ENCODE data around the gene TOX3.

The TOX3 gene

DNA sequence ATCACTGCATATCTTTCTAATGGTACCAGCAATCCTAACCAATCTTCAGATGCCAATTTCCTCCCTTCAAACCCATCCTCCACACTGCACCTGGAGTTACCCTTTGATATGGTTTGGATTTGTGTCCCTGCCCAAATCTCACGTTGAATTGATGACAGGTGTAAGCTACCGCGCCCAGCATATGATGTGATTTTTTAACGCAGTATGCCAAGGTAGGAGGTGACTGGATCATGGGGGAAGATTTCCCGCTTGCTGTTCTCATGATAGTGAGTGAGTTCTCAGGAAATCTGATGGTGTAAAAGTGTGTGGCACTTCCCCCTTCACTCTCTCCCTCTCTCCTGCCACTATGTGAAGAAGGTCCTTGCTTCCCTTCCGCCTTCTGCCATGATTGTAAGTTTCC lies 57.0 kb downstream of the TOX3 start:
- DNase-seq: no peak

DNA sequence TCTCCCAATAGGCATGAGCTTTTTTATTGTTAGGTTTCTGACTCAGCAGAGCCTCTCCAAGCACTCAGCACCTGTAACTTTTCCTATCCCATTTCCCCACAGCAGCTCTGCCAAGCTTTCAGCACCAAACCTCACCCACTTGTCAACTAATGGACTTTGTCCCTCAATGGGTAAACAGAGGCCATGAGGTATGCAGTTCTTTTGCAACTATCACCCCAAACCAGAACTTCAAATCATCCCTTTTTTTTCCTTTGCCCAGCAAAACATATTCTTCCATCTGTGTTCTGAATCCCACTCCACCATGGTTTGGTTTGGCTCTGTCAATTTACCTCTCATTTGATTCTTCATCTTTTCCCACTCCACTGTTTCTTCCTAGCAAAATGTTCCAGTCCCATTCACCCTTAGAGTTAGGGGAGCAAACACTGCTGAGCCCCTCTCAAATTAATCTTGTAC lies 58.1 kb downstream of the TOX3 start:
- DNase-seq: no peak

DNA sequence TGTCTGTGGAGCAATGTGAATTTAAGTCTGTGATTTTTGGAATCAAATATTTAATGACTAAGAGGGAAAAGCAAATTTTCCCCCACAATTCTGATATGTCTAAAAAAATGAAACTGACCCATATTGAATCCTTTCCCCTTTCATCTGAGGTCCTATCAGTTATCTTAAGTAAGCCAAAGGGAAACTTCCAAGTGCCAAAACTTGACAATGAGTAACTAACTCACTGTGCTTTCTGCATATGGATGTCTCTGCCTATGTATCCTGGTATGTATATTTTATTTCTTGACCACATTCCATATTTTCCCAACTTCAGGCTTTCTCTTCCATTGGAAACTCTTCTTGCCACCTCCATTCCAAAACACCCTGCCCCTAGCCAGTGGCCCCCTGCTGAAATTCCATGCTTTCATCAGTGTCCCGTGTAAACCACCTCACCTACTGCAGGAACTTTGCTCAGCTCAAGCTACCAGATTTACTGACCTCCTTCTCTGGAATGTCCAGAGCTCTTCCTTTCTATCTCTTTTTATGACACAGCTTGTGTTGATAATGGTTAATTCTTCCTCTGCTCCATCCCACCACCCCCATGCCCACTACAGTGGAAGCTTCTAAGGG lies 59.0 kb downstream of the TOX3 start:
- DNase-seq: no peak

DNA sequence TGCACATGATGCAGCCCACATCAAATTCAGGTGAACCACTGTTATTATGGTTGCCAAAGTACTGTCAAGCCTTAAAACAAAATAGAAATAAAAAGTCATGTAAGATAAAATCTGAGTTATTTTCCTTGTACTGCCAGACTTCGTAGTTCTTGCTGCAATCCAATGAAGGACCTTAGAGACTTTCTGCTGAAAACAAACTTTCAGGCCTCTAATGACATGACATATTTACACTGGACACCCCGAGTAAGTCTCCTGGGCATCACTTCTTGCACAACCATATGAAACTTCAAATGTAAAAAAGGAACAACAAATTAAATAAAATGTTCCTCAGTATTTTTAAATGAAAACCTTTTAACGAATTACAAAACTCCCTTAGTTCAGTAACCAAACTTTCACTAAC lies 66.7 kb downstream of the TOX3 start:
- no peak for DNase-seq

DNA sequence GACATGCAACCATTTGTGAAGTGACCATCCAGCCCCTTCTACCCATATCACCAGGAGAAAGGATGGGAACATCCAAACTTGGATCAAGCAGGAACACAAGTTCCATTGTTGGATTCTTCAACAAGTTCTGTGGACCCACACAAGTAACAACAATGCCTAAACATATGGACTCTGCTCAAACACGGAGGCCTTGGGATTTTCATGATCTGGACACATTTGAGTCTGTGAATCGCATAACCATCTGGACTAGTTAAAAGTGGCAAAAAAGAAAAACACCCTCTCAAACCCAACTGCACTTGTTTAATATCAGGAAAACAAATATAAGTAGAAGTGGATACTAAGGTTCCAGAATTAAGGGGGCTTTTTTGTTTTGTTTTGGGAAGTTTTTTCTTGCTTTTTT lies 70.8 kb downstream of the TOX3 start:
- DNase-seq: no peak

DNA sequence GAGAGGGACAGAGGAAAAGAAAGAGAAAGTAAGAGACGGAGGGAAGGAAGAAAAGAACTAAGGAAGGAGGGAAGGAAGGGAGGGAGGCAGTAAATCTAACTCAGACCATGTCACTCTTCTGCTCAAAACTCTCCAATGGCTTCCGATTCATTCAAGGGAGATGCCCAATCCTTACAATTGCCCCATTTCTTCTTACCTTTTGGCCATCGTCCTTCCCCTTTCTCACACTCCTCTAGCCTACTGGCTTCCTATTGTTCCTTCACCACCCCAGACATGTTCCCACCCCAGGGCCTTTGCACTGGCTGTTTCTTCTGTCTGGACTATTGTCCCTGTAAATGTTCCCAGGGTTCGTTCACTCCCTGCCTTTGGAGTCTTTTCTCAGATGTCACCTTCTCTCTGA lies 72.3 kb downstream of the TOX3 start:
- no peak for DNase-seq

DNA sequence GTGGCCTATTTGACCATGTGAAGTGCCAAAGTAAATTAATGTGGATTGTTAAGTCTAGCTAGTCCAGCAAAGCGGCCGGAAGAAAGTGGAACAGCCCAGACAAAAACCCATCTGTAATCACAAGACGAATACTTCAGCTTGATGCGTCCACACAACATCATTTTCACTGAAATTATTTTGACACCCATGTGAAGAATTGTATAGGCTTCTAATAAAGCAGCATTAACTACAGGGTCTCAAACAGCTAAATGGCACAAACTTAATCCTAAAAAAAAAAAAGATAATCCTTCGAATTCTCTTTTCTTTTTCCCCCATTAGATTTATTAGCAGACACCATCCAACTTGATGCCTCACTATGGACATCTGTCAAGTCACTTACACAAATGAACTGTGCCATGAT lies 73.8 kb downstream of the TOX3 start:
- DNase-seq: no peak

DNA sequence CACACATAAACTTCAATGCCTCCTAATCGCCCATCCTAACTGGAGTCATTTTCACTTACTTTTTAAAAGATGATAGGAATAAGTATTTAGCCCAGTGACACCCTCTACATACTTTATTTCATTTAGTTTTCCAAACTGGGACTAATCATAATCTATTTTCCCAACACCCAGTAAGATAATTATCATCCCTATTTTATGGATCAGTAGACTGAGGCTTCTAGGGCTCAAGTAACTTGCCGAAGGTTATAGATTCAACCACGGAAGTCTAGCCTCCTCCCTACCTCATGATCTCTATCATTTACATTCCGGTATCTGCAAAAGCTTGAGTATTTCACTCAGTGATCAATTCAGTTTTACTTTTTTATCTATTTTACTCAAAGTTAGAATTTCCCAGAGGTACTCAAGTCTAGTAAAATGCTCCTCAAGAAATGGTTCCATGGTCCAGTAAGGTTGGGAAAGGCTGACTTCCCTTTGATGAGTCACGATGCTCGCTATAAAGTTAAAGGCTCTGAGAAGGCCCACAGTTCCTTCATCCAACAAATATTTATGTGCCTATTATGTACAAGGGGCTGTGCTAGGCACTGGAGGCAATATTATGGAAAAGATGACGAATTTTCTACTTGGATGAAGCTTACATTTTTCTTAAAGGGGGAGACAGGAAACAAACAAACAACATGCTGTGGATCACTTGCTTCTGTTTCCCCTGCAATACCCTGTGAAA lies 75.1 kb downstream of the TOX3 start:
- no peak for DNase-seq

DNA sequence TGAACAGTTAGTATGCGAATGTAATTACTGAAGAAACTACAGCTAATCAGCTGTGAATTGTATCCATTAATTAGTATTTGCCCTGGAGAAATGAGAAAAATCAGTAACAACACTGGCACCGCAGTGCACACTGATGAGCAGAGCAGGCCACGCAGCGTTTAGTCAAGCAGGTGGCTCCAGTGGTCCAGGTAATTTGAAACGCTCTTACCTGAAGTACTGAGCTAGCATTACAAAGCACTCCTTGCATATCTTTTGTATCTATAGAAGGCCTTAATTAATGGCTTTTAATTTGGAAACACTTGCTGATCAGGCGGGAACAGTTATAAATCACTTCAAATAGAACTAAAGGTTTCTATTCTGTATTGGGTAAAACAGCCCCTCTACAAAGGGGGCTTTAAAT lies 76.4 kb downstream of the TOX3 start:
- no peak for DNase-seq

DNA sequence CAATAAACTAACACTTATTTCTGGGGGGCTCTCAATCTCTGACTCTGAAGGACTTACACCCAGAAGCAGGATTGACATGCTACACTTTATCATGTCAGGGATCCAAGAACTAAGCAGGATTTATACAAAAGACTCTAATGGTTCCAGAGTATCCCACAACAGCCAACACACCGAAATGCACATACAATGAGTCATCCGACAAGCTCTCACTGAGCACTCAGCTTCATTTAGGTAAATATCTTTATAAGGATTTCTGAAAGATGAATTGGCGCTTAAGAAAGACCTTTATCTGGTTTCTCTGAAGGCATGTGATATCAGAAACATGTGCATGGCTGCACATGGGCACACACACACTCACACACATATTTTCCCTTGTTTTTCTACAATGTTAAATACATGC lies 77.2 kb downstream of the TOX3 start:
- DNase-seq: no peak

DNA sequence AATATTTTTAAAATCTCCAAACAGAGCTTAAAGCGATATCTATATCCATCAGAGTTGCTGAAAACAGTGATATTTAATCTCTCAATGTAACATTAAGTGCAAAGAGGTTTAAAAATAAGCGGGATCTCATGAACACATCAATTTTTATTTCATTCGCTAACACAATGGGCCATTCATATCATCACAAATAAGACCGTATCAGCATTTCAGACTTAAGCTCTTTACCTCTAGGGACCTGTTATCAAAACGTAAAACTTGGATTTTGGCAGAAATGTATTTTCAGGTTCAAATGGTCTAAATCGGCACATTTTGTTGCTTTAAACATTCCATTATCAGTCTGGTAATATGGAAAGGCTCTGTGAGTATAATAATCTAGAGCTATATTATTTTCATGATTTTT lies 77.9 kb downstream of the TOX3 start:
- no peak for DNase-seq

DNA sequence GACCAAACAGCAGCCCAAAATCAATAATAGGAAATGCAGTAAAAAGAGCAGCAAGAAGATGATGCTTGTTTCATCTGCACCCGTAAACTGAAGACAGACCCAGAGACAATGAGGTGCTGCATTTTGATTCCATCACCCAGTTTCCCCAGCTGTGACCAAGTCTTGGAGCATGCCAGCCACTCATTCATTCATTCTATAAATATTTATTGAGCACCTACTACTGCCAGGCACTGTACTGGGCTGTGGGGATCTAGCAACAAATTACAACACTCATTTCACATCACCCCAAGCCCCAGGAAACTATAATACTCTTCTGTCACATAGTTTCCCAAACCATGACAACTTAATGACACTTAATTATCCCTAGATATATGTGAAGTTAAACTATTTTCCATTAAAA lies 79.2 kb downstream of the TOX3 start:
- DNase-seq: no peak

DNA sequence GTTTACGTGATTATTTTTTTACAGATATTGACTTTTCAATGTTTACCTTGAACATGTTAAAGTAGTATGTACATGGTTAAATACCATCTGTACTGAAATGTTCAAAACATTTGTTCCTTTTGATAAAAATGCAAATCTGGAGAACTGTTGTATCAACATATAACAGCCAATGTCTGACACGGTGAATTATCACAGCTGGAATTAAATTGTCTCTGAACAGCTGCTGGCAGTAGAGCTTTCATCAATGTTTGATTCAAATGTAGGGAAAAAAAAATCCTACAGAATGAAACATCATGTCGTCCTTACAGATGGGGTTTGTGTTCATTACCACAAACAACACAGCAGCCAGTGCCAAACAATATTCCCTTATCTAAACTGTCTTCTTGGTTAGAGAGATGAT lies 79.9 kb downstream of the TOX3 start:
- no peak for DNase-seq

DNA sequence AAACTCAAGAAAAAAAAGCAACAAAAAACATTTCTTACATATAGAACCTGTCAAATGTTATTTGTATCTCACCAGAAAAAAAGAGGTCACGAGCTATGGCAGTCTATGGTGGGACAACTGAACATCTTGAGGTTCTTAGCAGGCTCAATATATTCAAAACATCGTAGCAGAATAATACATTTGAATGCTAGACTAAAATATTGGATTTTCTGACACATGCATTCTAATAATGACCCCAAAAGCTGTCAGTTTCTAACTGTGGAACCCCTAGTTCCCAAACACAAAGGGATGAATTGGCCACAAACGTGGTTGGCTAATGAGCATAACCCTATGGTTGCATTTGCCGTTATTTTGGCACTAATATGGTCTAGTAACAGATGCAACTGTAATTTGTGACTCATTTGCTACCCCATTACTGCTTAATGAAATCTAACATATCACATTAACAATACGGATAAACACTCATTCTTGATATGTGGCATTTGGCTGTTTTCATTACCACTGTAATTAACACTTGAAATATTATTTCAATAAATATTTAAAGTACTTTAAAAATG lies 81.2 kb downstream of the TOX3 start:
- DNase-seq: no peak

DNA sequence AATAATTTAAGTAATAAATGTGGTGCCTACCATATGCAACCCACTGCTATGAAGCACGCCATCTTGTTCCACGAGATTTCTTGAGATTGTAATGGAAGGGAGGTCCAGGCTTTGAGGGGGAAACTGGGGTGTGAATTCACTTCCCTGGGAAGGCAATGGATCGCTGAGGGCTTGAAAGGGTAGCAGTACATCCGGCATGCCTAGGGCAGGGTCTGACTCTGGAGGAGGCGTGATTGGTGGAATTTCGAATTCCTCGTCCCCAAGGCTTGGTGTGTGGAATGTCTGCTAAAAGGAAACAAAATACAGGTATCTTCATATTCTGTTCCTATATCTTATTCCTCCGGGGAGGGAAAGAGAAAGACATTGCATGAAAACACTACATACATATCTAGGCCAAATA lies 83.0 kb downstream of the TOX3 start:
- DNase-seq: no peak

DNA sequence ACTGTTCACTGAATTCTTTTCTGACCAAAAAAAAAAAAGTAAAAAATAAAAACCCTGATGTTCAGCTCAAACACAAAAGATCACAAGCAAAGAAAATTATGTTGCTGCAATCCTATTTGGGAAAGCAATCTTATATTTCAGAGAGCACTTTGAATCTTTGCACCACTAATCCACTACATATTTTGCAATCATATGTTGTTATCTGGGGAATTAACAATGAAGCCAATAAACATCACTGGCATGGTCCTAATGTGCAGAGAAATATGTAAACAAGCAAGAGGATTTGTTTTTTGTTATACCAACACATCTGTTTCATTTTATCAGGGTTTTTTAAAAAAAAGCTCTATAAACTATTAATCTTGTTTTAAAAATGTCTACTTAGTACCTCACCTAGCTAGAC lies 84.1 kb downstream of the TOX3 start:
- no peak for DNase-seq

DNA sequence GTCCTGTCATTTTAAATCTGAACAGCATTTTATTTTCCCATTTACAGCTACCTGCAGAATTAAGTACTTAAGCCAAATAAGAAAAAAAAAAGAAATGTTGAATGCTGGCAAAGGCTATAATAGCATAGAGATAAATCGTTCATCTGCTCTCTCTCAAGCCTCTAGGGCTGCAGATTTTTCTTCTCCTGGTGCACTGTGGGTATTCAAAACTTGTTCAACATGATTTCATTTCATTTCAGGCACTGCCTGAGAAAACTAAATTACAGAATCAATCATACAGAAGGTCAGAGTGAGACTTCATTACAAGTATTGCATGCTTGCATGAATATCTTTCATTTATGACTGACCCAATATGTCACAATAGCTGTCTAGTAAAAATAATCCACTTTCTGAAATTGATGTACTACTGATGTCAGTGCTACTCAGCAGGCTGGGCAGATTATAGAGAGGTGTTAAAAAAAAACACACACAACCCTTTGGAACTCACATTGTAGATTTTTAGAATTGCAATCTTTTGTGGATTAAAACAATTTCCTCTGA lies 86.2 kb downstream of the TOX3 start:
- DNase-seq: no peak

DNA sequence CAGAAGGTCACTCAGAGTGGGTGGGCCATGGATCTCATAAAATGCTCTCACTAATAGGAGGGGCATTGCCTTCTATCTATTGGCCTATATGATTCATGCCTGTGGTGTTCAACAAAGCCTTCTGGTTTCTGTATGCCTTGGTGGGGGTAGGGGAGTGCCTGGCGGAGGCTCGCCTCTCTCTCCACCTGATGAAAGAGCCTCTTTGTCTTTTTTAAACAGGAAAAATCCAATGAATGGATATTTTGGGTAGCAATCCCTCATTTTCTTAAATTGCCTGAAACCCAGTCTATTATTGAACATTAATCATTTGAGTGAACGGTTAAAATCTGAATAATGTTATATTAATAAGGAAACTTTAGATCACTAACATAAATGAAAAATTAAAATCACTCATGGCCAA lies 90.6 kb downstream of the TOX3 start:
- no peak for DNase-seq

DNA sequence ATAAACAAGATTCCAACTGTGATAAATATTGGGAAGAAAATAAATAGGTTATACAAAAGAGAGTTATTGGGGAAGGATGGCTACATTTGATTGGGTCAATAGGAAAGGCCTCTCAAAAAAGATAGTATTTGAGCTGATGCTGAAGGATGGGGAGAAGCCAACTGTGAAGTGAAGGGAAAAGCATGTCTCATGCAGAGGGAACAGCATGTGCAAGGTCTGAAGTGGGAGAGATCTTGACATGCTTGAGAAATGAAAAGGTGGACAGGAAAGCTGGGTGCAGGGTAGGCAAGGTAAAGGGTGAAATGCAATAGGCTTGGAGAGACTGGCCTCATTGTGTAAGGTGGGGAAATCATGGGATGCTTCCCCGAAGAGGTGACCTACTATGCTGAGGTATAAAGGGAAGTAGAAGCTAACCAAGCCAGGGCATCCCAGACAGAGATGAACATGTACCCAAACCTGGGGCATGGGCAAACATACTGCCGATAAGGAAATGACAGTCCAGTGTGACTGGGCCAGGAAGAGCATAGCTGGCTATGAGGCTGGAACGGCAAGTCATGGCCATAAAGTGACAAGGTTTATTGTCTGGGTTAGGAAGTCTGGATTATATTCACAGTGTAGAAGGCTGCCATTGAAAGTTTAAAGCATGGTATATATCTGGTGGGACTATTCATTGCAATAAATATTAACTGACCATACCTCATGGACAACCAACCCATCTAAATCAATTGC lies 91.2 kb downstream of the TOX3 start:
- DNase-seq: no peak

DNA sequence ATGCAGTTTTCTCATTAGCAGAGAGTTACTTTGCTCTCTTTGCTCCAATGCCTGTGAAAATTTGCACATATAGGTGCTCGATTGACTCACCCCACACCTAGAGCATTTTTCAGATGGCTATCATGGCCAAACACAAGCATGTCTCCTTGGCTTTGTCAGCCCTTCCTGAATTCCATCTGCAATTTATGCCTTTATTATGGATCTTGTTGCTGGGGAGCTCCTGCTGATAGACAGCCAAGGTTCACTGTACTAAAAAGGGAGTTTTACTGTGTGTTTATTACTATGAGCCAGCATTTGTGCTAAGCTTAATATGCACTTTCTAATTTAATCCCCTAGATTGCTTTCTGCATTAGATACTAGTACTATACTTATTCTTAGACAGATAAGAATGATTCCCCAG lies 93.3 kb downstream of the TOX3 start:
- no peak for DNase-seq

DNA sequence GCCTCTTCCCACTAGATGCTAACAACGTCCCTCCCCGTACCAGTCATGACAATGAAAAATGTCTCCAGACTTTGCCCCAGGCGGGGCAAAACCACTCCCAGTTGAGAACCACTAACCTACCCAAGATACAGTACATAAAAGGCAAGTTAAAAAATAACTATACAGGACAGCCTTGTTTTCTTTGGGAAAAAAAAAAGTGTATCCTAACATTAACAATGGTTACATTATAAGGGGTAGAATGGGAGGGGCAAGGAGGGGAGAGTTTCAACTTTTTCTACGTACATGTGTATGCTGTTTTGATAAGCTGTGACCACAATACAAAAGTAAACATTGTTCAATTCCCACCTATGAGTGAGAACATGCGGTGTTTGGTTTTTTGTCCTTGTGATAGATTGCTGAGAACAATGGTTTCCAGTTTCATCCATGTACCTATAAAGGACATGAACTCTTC lies 94.9 kb downstream of the TOX3 start:
- no peak for DNase-seq

DNA sequence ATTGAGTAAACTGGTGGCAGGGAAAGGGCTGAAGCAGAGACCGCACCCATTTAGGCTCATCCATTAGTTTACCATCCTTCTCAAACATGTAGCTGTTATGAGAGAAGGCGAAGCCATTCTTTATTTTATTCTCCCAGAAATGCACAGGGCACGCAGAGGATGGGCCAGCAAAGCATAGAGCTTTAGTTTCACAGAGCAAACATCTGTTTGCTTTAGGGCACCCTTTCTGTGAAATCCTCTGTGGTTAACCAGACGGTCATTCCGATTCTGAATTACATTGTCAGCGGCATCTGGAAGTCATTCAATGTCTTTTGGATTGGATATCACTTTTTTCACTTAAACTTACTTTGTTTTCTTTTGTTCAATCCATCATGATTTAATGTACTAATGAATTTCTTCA lies 96.0 kb downstream of the TOX3 start:
- DNase-seq: no peak

DNA sequence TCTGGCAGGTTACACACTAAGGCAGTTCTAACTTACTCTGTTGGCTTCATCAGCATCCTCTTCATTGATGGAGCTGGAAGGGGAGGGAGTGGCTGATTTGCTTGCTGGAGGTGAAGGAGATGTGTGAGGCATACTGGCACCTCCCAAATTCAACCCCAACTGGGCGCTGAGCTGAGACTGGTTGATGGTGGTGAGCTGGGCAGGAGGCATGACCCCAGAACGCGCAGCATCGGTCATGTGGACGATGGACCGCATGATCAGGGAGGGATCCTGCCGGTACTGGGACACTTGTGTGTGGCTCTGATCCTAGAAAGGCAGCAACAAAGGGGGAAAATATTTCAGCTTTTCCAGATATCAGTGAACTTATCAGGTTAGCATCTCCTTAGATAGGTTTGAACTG lies 96.7 kb downstream of the TOX3 start:
- no peak for DNase-seq

DNA sequence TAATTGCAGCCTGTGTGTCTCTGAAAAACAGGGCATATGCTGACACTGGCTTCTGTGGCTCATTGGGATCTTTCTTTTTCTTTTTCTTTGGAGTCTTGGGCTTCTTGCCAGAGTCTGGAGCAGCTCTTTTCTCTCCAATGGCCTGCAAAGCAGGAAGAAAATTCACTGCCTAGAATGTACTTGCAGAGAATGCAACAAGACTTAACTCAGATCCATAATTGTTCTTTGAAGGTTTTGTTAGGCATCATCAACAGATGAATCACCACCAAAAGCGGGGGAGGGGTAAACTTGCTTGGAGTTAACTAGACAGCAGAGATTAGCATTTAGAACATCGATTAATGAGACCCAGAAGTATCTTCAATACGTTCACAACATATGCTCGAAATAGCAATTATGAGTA lies 100.9 kb downstream of the TOX3 start:
- no peak for DNase-seq
